SW 1271 (cell line): ENCODE data around the gene NEMP2.

Source experiments
- DNase-seq, 2 experiments: peaks; one replicate each; lab custom pipeline; 2025; lab: John Stamatoyannopoulos, UW

Gene NEMP2

GRCh38 chr2:190554357-190555006, 20.0 kb upstream of the NEMP2 start:
- DNase-seq = no peak

- DNase-seq = no peak
Observed at GRCh38 chr2:190553254-190553653, 18.7 kb upstream of the NEMP2 start.

- no peak for DNase-seq
Observed at GRCh38 chr2:190551928-190552327, 17.4 kb upstream of the NEMP2 start.

DNA sequence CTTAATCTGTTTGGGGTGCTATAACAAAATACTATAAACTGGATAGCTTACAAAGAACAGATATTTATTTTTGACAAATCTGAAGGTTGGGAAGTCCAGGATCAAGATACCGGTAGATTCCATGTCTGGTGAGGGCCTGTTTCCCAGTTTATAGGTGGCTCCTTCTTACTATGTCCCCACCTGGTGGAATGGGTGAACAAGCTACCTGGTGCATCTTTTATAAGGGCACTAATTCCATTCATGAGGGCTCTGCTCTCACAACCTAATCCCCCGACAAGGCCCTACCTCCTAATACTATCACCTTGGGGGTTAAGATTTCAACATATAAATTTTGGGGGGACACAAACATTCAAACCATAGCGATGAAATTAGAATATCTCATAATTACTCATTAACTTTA, 15.6 kb upstream of the NEMP2 start:
- DNase-seq = no peak

GRCh38 chr2:190547886-190548285, 13.4 kb upstream of the NEMP2 start:
- DNase-seq = no peak

- no peak for DNase-seq
Observed at GRCh38 chr2:190546734-190547133, 12.2 kb upstream of the NEMP2 start.

- DNase-seq = no peak
Observed at GRCh38 chr2:190545555-190546385, 11.2 kb upstream of the NEMP2 start.

GRCh38 chr2:190545093-190545492, 10.6 kb upstream of the NEMP2 start:
- DNase-seq = no peak

GRCh38 chr2:190540048-190540447, 5.5 kb upstream of the NEMP2 start:
- no peak for DNase-seq

DNA sequence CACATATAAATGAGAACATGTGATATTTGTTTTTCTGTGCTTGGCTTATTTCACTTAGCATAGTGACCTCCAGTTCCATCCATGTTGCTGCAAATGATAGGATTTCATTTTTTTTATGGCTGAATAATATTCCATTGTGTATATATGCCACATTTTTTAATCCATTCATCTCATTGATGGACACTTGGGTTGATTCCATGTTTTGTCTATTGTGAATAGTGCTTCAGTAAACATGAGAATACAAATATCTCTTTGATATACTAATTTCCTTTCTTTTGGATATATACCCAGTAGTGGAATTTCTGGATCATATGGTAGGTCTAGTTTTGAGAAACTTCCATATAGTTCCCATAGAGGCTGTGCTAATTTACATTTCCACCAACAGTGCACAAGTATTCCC, 3.7 kb upstream of the NEMP2 start:
- DNase-seq = no peak

DNA sequence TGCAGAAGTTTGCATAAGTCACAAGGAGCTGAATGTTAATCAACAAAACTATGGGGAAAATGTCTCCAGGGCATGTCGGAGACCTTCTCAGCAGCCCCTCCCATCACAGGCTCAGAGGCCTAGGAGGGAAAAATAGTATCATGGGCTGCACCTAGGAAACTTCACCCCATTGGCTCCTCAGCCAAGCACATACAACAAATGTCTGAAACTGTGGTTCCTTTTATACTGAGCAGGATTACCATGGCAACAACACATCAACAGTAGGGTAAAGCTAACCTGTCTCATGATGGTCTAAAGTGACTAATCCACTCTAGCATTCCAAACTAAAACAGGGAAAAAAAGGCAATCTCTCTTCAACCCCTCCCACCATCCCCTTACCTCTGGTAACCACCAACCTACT, 3.2 kb upstream of the NEMP2 start:
- DNase-seq = peak in 1 of 2 experiments; percentile 43

DNA sequence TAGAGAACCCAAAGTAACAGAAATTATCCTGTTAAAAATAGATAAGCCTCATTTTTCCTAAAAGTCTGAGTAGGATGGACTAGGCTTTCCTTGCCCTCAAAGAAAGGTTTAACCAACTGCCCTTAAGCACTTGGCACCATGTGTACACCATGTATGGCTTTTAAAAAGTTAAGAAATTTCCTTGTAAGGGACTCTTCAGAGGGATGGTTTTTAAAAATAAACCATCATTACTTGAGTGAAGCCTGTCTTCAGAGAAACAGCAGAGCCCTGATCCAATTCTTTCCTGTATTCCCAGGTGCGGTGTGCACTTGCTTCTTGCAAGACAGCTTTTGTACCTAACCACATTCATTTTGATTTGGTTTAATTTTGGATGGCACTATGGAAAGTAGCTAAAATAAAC, 1.1 kb upstream of the NEMP2 start:
- DNase-seq = no peak

GRCh38 chr2:190535121-190535439, 558 bp upstream of the NEMP2 start:
- DNase-seq = no peak

DNA sequence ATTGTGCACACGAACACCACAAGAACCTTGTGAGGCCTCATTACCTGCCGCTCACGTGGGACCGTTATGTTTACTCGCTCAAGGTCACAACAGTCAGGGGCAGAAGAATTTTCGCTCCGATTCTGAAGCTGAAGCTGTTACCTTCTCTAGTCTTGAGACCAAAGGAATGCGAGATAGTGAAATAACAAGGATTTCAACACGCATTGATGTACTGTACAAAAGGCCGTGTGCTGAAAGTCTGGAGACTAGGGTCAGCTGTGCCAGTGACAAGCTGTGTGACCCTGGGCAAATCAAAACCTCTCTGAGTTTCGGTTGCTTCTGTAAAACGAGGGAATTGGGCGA, 583 bp downstream of the NEMP2 start:
- peak in 1 of 2 experiments; percentile 50 for DNase-seq

DNA sequence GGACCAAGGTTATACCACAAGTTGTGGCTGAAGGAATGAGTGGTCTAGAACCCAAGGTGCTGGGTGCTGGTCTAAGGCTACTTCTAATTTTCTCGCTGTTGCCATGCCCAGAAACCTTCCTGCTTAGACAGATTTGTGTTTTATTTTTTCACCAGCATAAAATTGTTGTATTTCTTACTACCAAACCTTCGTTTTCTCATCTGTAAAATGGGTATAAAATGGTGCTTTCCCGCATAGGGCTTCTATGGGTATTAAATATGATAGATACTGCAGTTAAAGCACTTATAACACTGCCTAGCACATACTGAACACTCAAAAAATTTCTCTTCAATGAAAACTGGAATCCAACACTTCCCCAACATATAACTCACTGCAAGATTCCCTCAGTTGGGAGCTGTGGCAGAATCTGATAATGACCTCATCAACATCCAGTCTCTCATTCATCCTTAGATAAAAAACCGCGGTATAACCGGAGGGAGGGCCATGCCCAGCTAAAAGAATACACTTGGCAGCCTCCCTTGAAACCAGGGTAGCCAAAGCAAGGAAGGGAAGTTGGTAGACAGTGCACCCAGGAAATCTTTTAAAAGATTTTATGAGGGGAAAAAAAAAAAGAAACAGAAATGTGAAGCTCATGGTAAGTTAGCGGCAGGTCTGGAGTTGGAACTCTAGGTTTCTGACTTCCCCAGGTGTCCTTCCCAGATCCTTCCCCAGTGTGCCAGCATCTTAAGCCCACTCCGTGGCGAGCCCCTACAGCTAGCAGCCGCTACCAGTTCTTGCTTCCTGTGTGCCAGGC, 1.2 kb downstream of the NEMP2 start:
- peak in 1 of 2 experiments; percentile 28 for DNase-seq

- DNase-seq = no peak
Observed at GRCh38 chr2:190532581-190532980, 1.9 kb downstream of the NEMP2 start.

- no peak for DNase-seq
Observed at GRCh38 chr2:190530248-190530900, 4.1 kb downstream of the NEMP2 start.

- no peak for DNase-seq
Observed at GRCh38 chr2:190529486-190530247, 4.9 kb downstream of the NEMP2 start.

DNA sequence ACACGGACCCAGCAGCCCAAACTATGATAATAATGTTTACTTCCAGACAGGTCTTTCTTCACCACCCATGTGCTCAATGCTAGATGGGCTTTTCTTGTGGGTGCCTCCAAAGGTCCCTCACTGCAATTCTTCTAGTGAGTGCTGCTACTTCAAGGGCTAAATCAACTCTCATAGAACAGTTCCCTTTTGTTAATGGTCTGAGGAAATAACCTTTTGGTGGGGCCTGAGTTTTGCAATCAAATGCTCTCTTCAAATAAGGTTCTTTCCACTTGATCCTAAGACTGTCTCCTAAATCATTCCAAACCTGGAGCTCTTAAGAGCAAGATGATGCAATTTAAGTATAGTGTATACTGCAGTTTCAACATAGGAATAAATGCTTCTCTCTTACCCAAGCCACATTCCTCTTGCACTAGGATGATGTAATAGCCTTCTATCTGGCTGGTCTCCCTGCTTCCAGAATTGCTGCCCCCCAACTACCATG, 6.0 kb downstream of the NEMP2 start:
- no peak for DNase-seq

- DNase-seq = no peak
Observed at GRCh38 chr2:190527918-190528317, 6.6 kb downstream of the NEMP2 start.

DNA sequence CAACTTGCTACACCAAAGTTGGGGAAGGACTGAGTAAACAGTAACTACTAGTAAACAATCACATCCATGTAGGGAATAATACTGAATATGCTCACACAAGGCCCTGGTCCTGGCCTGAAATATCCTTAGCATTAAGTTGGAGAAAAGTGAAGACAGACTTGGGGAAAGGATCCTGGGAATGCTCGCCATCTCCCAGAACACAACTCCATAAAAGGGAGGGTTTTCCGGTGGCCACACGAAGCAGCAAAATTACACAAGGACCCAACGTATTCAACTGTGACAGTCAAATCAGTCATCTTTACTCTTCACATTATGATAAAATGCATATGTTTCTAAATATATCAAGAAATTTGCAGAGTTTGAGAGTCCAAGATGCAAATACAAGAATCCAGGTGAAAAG, 7.3 kb downstream of the NEMP2 start:
- DNase-seq = no peak
